ENCODE data around the gene SLC7A6. TPM values are rescaled to one million over a fixed set of nuclear protein-coding genes. Genes with fewer than 3 reads are reported as not detected.

Gene SLC7A6
- total and polyA plus RNA-seq, 2 of the 13 experiments (the other 11 are each of a cell fraction or from before 2014, with no cell fraction given): 35.8 to 70.8 TPM

DNA sequence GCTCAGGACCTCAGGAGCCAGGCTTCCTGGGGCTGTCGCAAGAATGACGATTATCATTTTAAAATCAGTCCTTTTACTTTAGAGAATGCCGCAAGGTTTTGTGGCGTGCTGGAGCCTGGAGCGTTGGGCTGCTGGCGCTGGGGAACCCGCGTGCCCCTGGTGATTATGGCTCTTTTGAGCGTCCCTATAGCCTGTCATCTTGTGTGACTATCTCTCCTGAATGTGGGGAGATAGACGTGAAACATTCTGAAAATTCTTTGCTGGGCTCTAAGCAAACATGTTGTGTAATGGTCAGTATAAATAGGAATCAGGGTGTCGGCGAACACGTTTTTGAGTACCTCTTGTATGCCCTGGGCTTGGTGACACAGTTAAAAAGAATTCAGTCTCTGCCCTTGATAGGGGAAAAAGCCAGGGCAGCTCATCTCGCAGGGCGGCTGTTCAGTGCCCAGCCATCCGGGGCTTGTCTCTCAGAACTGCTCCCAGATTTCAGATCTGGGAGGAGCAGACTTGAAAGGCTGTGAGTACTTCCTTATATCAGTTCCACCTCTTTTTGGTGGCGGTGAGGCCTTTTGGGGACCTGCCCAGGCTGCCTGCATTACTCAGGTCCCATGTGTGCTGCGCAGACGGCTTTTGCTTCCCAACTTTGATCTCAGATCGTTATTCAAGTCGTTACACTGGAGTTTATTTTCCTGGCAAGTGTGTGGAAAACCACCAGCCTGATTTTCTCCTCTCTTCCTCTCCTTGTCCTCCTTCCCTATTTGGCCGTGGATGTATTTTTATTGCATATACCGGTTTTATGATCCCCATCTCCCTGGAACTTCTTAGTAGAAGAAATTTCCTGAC lies 973 bp downstream of the SLC7A6 start (continued):
- TF ChIP-seq, protein P1, sequence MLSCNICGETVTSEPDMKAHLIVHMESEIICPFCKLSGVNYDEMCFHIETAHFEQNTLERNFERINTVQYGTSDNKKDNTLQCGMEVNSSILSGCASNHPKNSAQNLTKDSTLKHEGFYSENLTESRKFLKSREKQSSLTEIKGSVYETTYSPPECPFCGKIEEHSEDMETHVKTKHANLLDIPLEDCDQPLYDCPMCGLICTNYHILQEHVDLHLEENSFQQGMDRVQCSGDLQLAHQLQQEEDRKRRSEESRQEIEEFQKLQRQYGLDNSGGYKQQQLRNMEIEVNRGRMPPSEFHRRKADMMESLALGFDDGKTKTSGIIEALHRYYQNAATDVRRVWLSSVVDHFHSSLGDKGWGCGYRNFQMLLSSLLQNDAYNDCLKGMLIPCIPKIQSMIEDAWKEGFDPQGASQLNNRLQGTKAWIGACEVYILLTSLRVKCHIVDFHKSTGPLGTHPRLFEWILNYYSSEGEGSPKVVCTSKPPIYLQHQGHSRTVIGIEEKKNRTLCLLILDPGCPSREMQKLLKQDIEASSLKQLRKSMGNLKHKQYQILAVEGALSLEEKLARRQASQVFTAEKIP (CRISPR knock-in tag; IDR thresholded peaks at IDR 0.05; ENCODE audit: borderline replicate concordance): no peak
- TF ChIP-seq MTF1 (CRISPR knock-in tag; IDR thresholded peaks at IDR 0.05): 0 out of 2 replicates have a peak, but pooled peaks have one; percentile 13
- TF ChIP-seq ZNF468 (CRISPR knock-in tag; IDR thresholded peaks at IDR 0.05): no peak
- TF ChIP-seq, protein P2, sequence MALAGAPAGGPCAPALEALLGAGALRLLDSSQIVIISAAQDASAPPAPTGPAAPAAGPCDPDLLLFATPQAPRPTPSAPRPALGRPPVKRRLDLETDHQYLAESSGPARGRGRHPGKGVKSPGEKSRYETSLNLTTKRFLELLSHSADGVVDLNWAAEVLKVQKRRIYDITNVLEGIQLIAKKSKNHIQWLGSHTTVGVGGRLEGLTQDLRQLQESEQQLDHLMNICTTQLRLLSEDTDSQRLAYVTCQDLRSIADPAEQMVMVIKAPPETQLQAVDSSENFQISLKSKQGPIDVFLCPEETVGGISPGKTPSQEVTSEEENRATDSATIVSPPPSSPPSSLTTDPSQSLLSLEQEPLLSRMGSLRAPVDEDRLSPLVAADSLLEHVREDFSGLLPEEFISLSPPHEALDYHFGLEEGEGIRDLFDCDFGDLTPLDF (CRISPR knock-in tag; IDR thresholded peaks at IDR 0.05): no peak
- TF ChIP-seq, protein P3, sequence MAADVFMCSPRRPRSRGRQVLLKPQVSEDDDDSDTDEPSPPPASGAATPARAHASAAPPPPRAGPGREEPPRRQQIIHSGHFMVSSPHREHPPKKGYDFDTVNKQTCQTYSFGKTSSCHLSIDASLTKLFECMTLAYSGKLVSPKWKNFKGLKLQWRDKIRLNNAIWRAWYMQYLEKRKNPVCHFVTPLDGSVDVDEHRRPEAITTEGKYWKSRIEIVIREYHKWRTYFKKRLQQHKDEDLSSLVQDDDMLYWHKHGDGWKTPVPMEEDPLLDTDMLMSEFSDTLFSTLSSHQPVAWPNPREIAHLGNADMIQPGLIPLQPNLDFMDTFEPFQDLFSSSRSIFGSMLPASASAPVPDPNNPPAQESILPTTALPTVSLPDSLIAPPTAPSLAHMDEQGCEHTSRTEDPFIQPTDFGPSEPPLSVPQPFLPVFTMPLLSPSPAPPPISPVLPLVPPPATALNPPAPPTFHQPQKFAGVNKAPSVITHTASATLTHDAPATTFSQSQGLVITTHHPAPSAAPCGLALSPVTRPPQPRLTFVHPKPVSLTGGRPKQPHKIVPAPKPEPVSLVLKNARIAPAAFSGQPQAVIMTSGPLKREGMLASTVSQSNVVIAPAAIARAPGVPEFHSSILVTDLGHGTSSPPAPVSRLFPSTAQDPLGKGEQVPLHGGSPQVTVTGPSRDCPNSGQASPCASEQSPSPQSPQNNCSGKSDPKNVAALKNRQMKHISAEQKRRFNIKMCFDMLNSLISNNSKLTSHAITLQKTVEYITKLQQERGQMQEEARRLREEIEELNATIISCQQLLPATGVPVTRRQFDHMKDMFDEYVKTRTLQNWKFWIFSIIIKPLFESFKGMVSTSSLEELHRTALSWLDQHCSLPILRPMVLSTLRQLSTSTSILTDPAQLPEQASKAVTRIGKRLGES (CRISPR knock-in tag; IDR thresholded peaks at IDR 0.05; ENCODE audit: borderline replicate concordance): no peak
- no peak for TF ChIP-seq NFE2L1 (CRISPR knock-in tag; IDR thresholded peaks at IDR 0.05; ENCODE audit: borderline replicate concordance)
- no peak; the same call in 1 of the 2 replicates for TF ChIP-seq ZNF761 (CRISPR knock-in tag; conservative IDR thresholded peaks at IDR 0.05)
- peak; percentile 44 for TF ChIP-seq NKX3-1 (CRISPR knock-in tag; IDR thresholded peaks at IDR 0.05)
- no peak for TF ChIP-seq PRPF4 (IDR thresholded peaks at IDR 0.05; ENCODE audit: low read depth, low read length, poor library complexity, severe bottlenecking)
- no peak for TF ChIP-seq KDM5A (IDR thresholded peaks at IDR 0.05; ENCODE audit: borderline replicate concordance, low read length)
- TF ChIP-seq HMGA1 (CRISPR knock-in tag; conservative IDR thresholded peaks at IDR 0.05): no peak
- no peak for TF ChIP-seq ZNF382 (CRISPR knock-in tag; IDR thresholded peaks at IDR 0.05; ENCODE audit: borderline replicate concordance)
- no peak for TF ChIP-seq ZNF234 (CRISPR knock-in tag; conservative IDR thresholded peaks at IDR 0.05)
- no peak for TF ChIP-seq U2AF2 (IDR thresholded peaks at IDR 0.05; ENCODE audit: low read depth, low read length)
- TF ChIP-seq IRF2 (CRISPR knock-in tag; IDR thresholded peaks at IDR 0.05): peak; percentile 92
- no peak for TF ChIP-seq HES4 (CRISPR knock-in tag; IDR thresholded peaks at IDR 0.05; ENCODE audit: borderline replicate concordance)
- TF ChIP-seq ZFAT (CRISPR knock-in tag; conservative IDR thresholded peaks at IDR 0.05): no peak
- TF ChIP-seq, protein P4, sequence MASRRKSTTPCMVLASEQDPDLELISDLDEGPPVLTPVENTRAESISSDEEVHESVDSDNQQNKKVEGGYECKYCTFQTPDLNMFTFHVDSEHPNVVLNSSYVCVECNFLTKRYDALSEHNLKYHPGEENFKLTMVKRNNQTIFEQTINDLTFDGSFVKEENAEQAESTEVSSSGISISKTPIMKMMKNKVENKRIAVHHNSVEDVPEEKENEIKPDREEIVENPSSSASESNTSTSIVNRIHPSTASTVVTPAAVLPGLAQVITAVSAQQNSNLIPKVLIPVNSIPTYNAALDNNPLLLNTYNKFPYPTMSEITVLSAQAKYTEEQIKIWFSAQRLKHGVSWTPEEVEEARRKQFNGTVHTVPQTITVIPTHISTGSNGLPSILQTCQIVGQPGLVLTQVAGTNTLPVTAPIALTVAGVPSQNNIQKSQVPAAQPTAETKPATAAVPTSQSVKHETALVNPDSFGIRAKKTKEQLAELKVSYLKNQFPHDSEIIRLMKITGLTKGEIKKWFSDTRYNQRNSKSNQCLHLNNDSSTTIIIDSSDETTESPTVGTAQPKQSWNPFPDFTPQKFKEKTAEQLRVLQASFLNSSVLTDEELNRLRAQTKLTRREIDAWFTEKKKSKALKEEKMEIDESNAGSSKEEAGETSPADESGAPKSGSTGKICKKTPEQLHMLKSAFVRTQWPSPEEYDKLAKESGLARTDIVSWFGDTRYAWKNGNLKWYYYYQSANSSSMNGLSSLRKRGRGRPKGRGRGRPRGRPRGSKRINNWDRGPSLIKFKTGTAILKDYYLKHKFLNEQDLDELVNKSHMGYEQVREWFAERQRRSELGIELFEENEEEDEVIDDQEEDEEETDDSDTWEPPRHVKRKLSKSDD (CRISPR knock-in tag; IDR thresholded peaks at IDR 0.05; ENCODE audit: low read depth): no peak
